ENCODE measurements around the gene TLK1.

GRCh38 chr2:170963386-170963785, 197.3 kb downstream of the TLK1 start:
- TF ChIP-seq CTCF (IDR thresholded peaks at IDR 0.05) (no peak), POLR2A (IDR thresholded peaks at IDR 0.05) (no peak), POLR2AphosphoS5 (IDR thresholded peaks at IDR 0.05; ENCODE audit: insufficient read depth in 1 of 2, low read depth in 1 of 2) (no peak)
